Liver (tissue), 9 donors: ENCODE measurements around the gene PCNX2. TPM values are rescaled to one million over a fixed set of nuclear protein-coding genes. Genes with fewer than 3 reads are reported as not detected.

Experiments
- DNase-seq: peaks from one replicate; pipeline ENCODE4 v3.0.0-alpha.2; 2017; ENCODE audit warnings: low spot score
- H3K27ac ChIP-seq, 2 donors: one replicate each; pipeline ENCODE4 v1.7.0; 2013; ENCODE audit warnings: inconsistent platforms in 2 of 2, low read length in 2 of 2, control low read depth in 1 of 2, low read depth in 1 of 2, mild to moderate bottlenecking in 1 of 2
- H3K27me3 ChIP-seq, 4 donors: one replicate each; pipeline versions ENCODE4 v1.6.1 to v1.7.0; 2013; ENCODE audit warnings: low read length in 3 of 4, inconsistent platforms in 1 of 4, mild to moderate bottlenecking in 1 of 4, moderate library complexity in 1 of 4; ENCODE audit not compliant: control insufficient read depth in 4 of 4, insufficient read depth in 4 of 4
- H3K36me3 ChIP-seq, 4 donors: one replicate each; pipeline versions ENCODE4 v1.6.1 to v1.7.0; 2013; ENCODE audit warnings: low read length in 3 of 4, mild to moderate bottlenecking in 3 of 4, low read depth in 1 of 4, moderate library complexity in 1 of 4; ENCODE audit not compliant: control insufficient read depth in 4 of 4, insufficient read depth in 3 of 4
- H3K4me1 ChIP-seq, 4 donors: one replicate each; pipeline versions ENCODE4 v1.6.1 to v1.7.0; 2013; ENCODE audit warnings: low read length in 3 of 4, mild to moderate bottlenecking in 3 of 4, moderate library complexity in 1 of 4; ENCODE audit not compliant: control insufficient read depth in 4 of 4, insufficient read depth in 4 of 4
- H3K4me3 ChIP-seq, 3 donors: one replicate each; pipeline versions ENCODE4 v1.6.1 to v1.7.0; 2013; ENCODE audit warnings: low read length in 3 of 3, control low read depth in 1 of 3, low read depth in 1 of 3, mild to moderate bottlenecking in 1 of 3
- H3K9ac ChIP-seq, 2 donors: one replicate each; pipeline ENCODE4 v1.7.0; 2013; ENCODE audit warnings: low read length in 2 of 2, mild to moderate bottlenecking in 2 of 2, moderate library complexity in 2 of 2, control low read depth in 1 of 2, low read depth in 1 of 2
- H3K9me3 ChIP-seq, 4 donors: one replicate each; pipeline versions ENCODE4 v1.6.1 to v1.7.0; 2013; ENCODE audit warnings: low read length in 3 of 4; ENCODE audit not compliant: control insufficient read depth in 4 of 4
- FOXA1 ChIP-seq: IDR thresholded peaks from 2 replicates; pipeline ENCODE4 v1.6.1; 2016; ENCODE audit warnings: antibody characterized with exemption
- FOXA2 ChIP-seq: IDR thresholded peaks from 2 replicates; pipeline ENCODE4 v1.6.1; 2016; ENCODE audit warnings: antibody characterized with exemption
- GABPA ChIP-seq, 2 donors: IDR thresholded peaks in 1 of 2; conservative IDR thresholded peaks in 1 of 2; 2 replicates each; pipeline ENCODE4 v1.6.1; 2016; ENCODE audit warnings: antibody characterized with exemption in 2 of 2, mild to moderate bottlenecking in 1 of 2, moderate library complexity in 1 of 2
- HNF4A ChIP-seq, 2 donors: conservative IDR thresholded peaks; 2 replicates each; pipeline ENCODE4 v1.6.1; 2016; ENCODE audit warnings: antibody characterized with exemption in 2 of 2, mild to moderate bottlenecking in 2 of 2
- HNF4G ChIP-seq: IDR thresholded peaks from 2 replicates; pipeline ENCODE4 v1.6.1; 2016; ENCODE audit warnings: antibody characterized with exemption
- JUND ChIP-seq, 2 donors: IDR thresholded peaks; 2 replicates each; pipeline ENCODE4 v1.6.1; 2016; ENCODE audit warnings: antibody characterized with exemption in 2 of 2
- NR2F2 ChIP-seq: IDR thresholded peaks from 2 replicates; pipeline ENCODE4 v1.6.1; 2016; ENCODE audit warnings: antibody characterized with exemption
- RAD21 ChIP-seq, 2 donors: IDR thresholded peaks; 2 replicates each; pipeline ENCODE4 v1.6.1; 2016; ENCODE audit warnings: antibody characterized with exemption in 2 of 2, mild to moderate bottlenecking in 2 of 2
- RXRA ChIP-seq, 2 donors: IDR thresholded peaks; 2 replicates each; pipeline ENCODE4 v1.6.1; 2017 to 2018; ENCODE audit warnings: antibody characterized with exemption in 2 of 2, mild to moderate bottlenecking in 1 of 2
- SP1 ChIP-seq: IDR thresholded peaks from 2 replicates; pipeline ENCODE4 v1.6.1; 2018; ENCODE audit warnings: antibody characterized with exemption, mild to moderate bottlenecking
- TAF1 ChIP-seq: conservative IDR thresholded peaks from 2 replicates; pipeline ENCODE4 v1.6.1; 2016; ENCODE audit warnings: antibody characterized with exemption, mild to moderate bottlenecking
- YY1 ChIP-seq: IDR thresholded peaks from 2 replicates; pipeline ENCODE4 v1.6.1; 2016; ENCODE audit warnings: antibody characterized with exemption, mild to moderate bottlenecking
- WGBS: extraction: QIAGEN DNeasy Blood & Tissue Kit; methylation state at CpG from one replicate; pipeline ENCODE4 v1.1.7; 2013; 5-methylcytosine and 5-hydroxymethylcytosine counted together
- polyA plus RNA-seq, 2 donors: library from polyadenylated mRNA; stranded (reverse) in 1 of 2; unstranded in 1 of 2; fragments of 200-250 nt in 1 of 2; fragments of >200 nt in 1 of 2; fragmentation: Nextera tagmentation in 1 of 2; extraction: Ambion mirVana in 1 of 2; gene quantifications; one replicate each; pipeline versions ENCODE4 v1.2.1 to v1.2.3, GENCODE V29; 2013 to 2015
- total RNA-seq, 2 donors: library from RNA; depleted of rRNA; stranded (reverse); fragments of >200 nt; gene quantifications; one replicate each; pipeline ENCODE4 v1.2.3, GENCODE V29; 2014
- TF ChIP-seq, protein P1 (sequence below): IDR thresholded peaks from 2 replicates; pipeline ENCODE4 v1.6.1; 2016; ENCODE audit warnings: antibody characterized with exemption
- TF ChIP-seq, protein P2 (sequence below): IDR thresholded peaks from 2 replicates; pipeline ENCODE4 v1.6.1; 2016; ENCODE audit warnings: antibody characterized with exemption
- TF ChIP-seq, protein P3 (sequence below): fragments of 150-350 bp; IDR thresholded peaks from 2 replicates; pipeline ENCODE4 v1.5.1; 2017; ENCODE audit warnings: improper control_type of control experiment, low read depth, low read length; ENCODE audit not compliant: missing input control
- TF ChIP-seq, protein P4 (sequence below): IDR thresholded peaks from 2 replicates; pipeline ENCODE4 v1.6.1; 2016; ENCODE audit warnings: antibody characterized with exemption, mild to moderate bottlenecking
- donor health status: healthy.
- donor health status: healthy.
- donor health status: healthy.
- donor health status: healthy.
- donor health status: healthy.

PCNX2 gene
- total and polyA plus RNA-seq, 4 donors = 0.20 to 3.1 (median 0.92) TPM

DNA sequence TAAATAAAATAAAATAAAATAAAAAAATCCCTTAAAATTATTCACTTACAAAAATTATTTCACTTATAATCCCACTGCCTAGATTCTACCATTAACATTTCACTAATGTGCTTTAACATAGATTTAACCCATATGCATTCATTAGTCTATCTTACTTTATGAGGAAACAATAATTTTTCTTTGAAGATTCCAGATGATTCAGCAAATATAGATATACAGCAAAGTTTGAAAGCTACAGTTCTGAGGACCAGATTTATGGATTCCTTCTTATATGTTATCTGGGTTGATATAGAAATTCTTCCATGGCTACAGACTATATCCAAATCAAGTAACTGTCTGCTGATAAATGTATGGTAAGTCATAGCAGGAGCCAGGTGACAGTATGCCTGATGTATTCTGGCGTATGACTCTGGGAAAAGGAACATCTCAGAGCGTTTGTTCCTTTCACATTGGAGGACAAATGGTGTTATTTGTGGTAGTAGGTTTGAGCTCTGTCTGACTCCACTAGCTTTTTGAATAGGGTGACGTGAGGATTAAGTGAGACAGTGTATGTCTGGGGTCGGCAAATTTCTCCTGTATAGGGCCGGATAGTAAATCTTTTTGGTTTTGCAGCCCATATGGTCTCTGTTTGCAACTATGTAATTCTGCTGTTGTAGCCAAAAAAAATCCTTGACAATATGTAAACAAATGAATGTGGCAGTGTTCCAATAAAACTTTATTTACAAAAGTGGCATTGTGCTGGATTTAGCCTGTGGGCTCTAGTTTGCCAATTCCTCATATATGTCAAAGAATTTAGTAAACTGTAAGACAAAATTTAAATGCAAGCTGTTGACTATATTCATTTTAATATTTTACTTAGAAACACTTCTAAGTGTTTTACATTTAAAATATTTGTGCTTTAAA, 41.3 kb upstream of the PCNX2 start:
- DNase-seq = no peak
- WGBS = 93% methylated on average over 5 of the region's 5 CpGs
- no peak overlapping the region for H3K4me3 ChIP-seq
- H3K27ac ChIP-seq = no peak overlapping the region
- H3K9ac ChIP-seq = no peak overlapping the region
- no peaks in the 10 kb centered on the region for H3K9me3 ChIP-seq
- no peaks in the 10 kb centered on the region for H3K36me3 ChIP-seq
- H3K4me1 ChIP-seq = peaks cover 2 to 26% (median 10%) of the 10 kb centered on the region in 4 donors
- H3K27me3 ChIP-seq = no peaks in the 10 kb centered on the region
- TF ChIP-seq JUND (IDR thresholded peaks at IDR 0.05) = no peak
- no peak for TF ChIP-seq NR2F2
- TF ChIP-seq, protein P1, sequence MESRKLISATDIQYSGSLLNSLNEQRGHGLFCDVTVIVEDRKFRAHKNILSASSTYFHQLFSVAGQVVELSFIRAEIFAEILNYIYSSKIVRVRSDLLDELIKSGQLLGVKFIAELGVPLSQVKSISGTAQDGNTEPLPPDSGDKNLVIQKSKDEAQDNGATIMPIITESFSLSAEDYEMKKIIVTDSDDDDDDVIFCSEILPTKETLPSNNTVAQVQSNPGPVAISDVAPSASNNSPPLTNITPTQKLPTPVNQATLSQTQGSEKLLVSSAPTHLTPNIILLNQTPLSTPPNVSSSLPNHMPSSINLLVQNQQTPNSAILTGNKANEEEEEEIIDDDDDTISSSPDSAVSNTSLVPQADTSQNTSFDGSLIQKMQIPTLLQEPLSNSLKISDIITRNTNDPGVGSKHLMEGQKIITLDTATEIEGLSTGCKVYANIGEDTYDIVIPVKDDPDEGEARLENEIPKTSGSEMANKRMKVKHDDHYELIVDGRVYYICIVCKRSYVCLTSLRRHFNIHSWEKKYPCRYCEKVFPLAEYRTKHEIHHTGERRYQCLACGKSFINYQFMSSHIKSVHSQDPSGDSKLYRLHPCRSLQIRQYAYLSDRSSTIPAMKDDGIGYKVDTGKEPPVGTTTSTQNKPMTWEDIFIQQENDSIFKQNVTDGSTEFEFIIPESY = no peak
- no peak for TF ChIP-seq HNF4A (conservative IDR thresholded peaks at IDR 0.05)
- no peak for TF ChIP-seq YY1
- no peak for TF ChIP-seq SP1

DNA sequence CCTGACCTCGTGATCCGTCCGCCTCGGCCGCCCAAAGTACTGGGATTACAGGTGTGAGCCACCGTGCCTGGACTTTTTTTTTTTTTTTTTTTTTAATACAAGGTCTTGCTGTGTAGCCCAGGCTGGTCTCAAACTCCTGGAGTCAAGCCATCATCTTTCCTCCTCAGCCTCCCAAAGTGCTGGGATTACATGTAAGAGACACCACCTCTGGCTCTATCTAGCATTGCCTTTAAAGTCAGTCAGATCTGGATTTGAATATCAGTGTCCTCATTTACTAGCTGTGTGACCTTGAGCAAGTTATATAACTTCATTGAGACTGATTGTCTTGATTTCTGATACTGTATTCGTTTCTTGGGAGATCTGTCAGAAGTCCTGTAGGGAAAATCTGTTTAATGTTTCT, 38.6 kb upstream of the PCNX2 start:
- no peaks in the 10 kb centered on the region for H3K9me3 ChIP-seq
- WGBS = 87% methylated on average over 7 of the region's 7 CpGs
- H3K27ac ChIP-seq = no peak overlapping the region
- H3K27me3 ChIP-seq = no peaks in the 10 kb centered on the region
- H3K36me3 ChIP-seq = no peaks in the 10 kb centered on the region
- no peak overlapping the region for H3K4me3 ChIP-seq
- peaks cover 5 to 30% (median 7%) of the 10 kb centered on the region in 4 donors for H3K4me1 ChIP-seq
- DNase-seq = no peak
- TF ChIP-seq, protein P2, sequence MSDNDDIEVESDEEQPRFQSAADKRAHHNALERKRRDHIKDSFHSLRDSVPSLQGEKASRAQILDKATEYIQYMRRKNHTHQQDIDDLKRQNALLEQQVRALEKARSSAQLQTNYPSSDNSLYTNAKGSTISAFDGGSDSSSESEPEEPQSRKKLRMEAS = no peak
- TF ChIP-seq HNF4G (no peak), GABPA (IDR thresholded peaks at IDR 0.05 in 1 of 2, conservative IDR thresholded peaks at IDR 0.05 in 1 of 2) (no peak), JUND (IDR thresholded peaks at IDR 0.05) (no peak), YY1 (no peak), NR2F2 (no peak), RAD21 (IDR thresholded peaks at IDR 0.05) (no peak), FOXA1 (no peak), FOXA2 (no peak), TAF1 (no peak), HNF4A (conservative IDR thresholded peaks at IDR 0.05) (no peak), RXRA (IDR thresholded peaks at IDR 0.05) (no peak)
- TF ChIP-seq, protein P1 = no peak
- TF ChIP-seq, protein P3, sequence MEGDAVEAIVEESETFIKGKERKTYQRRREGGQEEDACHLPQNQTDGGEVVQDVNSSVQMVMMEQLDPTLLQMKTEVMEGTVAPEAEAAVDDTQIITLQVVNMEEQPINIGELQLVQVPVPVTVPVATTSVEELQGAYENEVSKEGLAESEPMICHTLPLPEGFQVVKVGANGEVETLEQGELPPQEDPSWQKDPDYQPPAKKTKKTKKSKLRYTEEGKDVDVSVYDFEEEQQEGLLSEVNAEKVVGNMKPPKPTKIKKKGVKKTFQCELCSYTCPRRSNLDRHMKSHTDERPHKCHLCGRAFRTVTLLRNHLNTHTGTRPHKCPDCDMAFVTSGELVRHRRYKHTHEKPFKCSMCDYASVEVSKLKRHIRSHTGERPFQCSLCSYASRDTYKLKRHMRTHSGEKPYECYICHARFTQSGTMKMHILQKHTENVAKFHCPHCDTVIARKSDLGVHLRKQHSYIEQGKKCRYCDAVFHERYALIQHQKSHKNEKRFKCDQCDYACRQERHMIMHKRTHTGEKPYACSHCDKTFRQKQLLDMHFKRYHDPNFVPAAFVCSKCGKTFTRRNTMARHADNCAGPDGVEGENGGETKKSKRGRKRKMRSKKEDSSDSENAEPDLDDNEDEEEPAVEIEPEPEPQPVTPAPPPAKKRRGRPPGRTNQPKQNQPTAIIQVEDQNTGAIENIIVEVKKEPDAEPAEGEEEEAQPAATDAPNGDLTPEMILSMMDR = no peak
- TF ChIP-seq, protein P4, sequence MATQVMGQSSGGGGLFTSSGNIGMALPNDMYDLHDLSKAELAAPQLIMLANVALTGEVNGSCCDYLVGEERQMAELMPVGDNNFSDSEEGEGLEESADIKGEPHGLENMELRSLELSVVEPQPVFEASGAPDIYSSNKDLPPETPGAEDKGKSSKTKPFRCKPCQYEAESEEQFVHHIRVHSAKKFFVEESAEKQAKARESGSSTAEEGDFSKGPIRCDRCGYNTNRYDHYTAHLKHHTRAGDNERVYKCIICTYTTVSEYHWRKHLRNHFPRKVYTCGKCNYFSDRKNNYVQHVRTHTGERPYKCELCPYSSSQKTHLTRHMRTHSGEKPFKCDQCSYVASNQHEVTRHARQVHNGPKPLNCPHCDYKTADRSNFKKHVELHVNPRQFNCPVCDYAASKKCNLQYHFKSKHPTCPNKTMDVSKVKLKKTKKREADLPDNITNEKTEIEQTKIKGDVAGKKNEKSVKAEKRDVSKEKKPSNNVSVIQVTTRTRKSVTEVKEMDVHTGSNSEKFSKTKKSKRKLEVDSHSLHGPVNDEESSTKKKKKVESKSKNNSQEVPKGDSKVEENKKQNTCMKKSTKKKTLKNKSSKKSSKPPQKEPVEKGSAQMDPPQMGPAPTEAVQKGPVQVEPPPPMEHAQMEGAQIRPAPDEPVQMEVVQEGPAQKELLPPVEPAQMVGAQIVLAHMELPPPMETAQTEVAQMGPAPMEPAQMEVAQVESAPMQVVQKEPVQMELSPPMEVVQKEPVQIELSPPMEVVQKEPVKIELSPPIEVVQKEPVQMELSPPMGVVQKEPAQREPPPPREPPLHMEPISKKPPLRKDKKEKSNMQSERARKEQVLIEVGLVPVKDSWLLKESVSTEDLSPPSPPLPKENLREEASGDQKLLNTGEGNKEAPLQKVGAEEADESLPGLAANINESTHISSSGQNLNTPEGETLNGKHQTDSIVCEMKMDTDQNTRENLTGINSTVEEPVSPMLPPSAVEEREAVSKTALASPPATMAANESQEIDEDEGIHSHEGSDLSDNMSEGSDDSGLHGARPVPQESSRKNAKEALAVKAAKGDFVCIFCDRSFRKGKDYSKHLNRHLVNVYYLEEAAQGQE = no peak
- H3K9ac ChIP-seq = no peak overlapping the region
